Gastrocnemius medialis (tissue), 4 donors: Measurements from ENCODE around the gene HEBP1.

Experiments
- CTCF ChIP-seq, 5 experiments: fragments of 450-650 bp in 3 of 5; fragments of 200-600 bp in 2 of 5; sonication (generic) in 2 of 5; IDR thresholded peaks in 4 of 5; conservative IDR thresholded peaks in 1 of 5; 1 replicate in 4 of 5; 2 replicates in 1 of 5; pipeline ENCODE4 v1.5.1; 2016 to 2019; ENCODE audit warnings: antibody characterized with exemption in 5 of 5, mild to moderate bottlenecking in 3 of 5, moderate library complexity in 3 of 5
- POLR2A ChIP-seq, 2 donors: fragments of 450-650 bp; IDR thresholded peaks; one replicate each; pipeline ENCODE4 v1.6.1; 2017; ENCODE audit warnings: antibody characterized with exemption in 2 of 2, mild to moderate bottlenecking in 2 of 2, moderate library complexity in 2 of 2

GRCh38 chr12:12951504-12951903 lies 48.6 kb downstream of the HEBP1 start:
- TF ChIP-seq CTCF (IDR thresholded peaks at IDR 0.05 in 4 of 5, conservative IDR thresholded peaks at IDR 0.05 in 1 of 5), result no peak
- no peak for TF ChIP-seq POLR2A (IDR thresholded peaks at IDR 0.05)
